Suppressor macrophage (primary cell): ENCODE results near the gene ATPAF2.
A peak's percentile ranks its signal among the peaks of the same experiment; 100 is the strongest.

Experiments
- DNase-seq, 4 experiments: peaks; one replicate each; pipeline ENCODE4 v3.0.0-alpha.2; 2020 to 2022

Gene ATPAF2

DNA sequence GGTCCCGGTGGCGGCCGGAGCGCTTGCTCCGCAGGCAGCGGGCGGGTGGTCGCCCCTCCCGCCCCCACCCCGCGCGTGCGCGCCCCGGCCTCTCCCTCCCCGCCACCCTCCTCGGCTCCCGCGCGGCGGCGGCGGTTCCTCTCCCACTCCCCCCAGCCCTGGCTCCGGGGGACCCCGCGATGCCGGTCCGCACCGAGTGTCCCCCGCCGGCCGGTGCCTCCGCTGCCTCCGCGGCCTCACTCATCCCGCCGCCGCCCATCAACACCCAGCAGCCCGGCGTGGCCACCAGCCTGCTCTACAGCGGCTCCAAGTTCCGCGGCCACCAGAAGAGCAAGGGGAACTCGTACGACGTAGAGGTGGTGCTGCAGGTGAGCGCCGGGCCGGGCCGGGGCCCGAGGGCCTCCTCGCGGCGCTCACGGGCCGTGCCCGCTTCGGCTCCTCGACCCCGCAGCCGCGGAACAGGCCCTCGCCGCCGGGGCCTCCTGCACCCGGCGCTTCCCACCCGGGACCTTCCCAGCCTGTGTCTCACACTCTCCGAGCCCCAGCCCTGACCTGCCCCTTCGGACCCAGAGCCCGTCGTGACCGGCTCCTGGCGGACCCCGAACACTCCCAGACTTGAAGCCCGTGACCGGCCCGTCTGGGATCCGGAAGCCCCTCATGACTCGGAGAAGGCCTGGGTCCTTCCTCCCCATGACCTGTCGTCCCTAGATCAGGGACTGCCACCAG, 730 bp upstream of the ATPAF2 start:
- DNase-seq, result peak in 3 of 4 experiments; percentile 25 to 63 (median 50)

DNA sequence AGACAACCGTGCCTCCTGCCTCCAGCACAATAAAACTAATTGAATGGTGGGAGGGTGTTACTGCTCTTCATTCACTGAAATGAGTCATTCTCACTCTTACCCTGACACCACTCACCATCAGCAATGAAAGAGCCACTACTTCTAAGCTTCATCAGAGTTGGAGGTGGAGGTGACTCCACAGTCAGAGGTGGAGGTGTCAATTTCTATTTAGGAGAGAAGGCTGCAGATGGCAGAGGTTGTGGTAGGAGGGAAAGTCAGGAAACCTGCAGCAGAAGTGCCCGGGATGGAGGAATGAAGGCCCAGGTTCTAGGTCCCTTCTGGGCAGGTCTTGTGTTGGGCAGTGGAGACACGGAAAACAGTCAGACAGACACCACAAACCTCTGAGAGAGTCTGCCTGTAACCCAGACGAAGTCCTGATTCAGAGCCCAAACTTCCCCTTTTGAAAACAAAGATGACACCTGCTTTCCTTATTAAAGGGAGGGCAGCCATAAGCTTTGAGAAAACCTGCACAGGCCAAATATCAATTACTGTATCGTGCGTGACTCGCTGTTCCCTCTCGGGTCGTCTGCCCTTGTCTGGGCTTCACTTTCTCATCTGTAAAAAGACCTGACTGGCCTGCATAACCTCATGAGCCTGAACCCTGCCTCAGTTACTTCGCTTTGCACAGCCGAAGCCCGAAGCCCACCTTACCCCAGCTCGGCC, 668 bp downstream of the ATPAF2 start:
- peak; percentile 51 to 71 (median 58) for DNase-seq

DNA sequence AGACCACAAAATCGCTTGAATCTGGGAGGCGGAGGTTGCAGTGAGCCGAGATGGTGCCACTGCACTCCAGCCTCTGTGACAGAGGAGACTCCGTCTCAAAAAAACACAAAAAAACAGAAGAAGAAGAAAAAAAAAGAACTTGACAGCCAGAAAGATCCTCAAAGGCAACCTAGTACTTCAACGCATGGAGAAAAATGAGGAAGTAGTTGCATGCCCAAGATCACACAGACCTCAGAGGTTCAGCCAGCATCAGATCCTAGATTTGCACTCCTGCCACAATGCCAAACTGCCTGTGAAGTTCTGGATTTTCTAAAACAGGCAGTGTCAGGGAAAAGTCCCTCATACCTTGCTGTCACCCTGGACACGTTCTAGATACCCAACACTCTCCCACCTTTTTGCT, 1.5 kb downstream of the ATPAF2 start:
- DNase-seq, result peak; percentile 58 to 84 (median 72)

DNA sequence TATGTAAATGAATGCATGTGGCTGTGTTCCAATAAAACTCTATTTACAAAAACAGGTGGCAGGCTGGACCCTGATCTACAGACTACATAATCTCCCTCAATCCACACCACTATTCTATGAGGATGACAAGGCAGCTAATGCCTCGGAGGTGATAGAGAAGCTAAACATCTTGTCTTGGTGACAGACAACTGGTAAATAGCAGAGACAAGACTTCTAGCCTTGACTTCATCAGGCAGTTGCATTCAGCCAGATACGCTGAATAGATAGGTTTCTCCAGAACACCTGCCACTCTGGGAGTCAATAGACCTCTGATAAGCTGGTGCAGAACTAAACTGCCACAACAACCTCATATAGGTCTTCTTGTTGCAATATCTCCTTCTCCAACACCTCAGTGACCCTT, 3.3 kb downstream of the ATPAF2 start:
- no peak for DNase-seq

DNA sequence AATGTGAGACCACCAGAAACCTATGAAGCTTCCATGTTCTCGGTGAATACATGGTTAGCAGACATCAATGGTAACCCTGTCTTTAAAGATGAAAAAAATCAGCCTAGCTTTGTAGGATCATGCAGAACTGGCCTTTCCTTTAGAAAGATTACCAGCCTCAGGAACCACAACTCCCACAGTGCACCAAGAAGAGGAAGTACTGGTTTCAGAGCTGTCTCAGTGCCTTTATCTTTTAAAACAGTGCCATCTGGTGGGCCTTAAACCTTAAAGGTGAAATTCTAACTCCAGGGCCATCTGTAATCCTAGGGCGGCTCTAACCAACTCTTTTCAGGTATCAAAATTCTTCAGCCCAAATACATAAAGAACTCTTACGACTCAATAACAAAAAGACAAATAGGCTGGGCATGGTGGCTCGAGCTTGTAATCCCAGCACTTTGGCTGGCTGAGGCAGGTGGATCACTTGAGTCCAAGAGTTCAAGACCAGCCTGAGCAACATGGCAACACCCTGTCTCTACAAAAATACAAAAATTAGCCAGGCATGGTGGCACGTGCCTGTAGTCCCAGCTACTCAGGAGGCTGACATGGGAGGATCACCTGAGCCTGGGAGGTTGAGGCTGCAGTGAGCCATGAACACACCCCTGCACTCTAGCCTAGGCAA, 5.4 kb downstream of the ATPAF2 start:
- peak; percentile 81 to 95 (median 89) for DNase-seq

DNA sequence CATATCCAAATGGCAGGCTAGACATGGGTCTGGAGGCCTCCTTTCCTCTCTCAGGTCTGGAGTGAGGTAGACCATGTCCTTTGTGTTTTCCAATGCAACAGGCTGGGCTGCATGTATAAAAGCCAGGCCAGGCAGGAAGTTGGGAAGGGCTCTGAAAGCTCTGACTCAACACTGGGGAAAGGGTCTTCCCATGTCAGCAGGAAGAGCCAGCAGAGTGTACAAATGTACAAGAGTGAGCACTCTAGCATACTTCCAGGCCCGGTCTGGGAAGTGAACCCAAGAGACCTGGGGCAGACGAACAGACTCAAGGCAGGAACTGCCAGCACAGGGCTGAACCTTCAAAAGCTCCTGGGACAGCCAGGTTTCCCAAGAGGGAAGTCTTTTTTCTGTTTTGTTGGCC, 7.0 kb downstream of the ATPAF2 start:
- peak; percentile 37 to 56 (median 53) for DNase-seq

DNA sequence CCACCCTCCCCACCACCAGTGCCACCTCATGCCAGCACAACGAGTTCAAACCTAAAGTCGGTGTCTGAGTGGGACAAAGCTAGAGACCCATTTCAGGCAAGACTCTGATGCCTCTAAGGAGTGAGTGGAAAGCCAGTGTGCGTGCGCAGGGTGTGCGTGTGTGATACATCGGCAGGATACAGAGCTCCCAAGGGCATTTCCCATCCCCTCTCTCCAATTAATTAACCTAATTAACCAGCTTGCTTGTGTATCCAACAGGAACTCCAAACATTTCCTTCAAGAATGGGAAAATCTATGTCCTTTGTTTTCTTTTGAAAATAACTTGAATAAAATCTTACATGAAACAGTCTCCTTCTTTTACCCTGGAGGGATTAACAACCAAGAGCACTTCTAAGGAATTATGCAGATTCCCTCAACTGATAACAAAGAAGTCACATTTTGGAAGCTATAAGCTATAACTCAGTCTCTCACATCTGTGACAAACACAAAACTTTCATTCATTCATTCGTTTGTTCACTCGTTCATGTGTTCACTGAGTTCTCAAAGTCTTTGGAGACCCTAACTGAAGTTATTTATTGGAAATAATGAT, 9.9 kb downstream of the ATPAF2 start:
- DNase-seq, result no peak

DNA sequence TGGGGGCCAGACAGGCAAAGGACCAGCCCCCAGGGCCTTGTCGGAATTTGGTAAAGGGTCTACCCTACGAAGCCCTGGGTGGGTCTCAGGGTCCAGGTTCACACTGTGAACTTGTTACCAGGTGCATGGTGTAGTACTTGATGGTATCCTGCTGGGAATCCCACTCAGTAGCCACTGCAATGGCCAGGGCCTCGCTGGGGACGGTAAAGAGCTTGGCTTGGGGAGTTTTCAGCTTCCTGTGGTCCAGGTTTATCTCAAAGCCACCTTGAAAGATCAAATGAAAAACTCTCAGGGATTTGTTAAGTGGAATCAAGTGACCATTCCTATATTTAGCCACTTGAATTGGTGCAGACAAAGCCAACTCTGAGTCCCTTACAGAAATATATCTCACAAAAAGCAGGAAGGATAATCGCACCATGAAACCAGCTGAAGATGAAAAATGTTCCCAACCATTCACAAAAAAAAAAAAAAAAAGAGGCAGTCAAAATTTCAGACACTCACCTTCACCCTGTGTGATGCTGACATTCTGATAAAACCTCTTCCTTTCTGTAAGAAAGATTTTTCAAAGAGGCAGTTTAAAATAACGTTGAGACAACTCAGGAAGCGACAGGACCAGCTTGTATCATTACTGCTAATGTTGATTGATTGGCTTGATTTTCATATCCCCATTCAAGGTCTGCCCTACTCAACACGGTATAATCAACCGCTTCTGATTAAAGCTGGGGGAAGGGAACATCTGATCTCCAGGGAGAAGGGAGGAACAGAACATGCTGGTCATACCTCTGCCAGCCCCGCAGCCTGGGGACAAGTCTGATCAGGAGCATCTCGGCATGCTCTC, 10.6 kb downstream of the ATPAF2 start:
- no peak for DNase-seq

DNA sequence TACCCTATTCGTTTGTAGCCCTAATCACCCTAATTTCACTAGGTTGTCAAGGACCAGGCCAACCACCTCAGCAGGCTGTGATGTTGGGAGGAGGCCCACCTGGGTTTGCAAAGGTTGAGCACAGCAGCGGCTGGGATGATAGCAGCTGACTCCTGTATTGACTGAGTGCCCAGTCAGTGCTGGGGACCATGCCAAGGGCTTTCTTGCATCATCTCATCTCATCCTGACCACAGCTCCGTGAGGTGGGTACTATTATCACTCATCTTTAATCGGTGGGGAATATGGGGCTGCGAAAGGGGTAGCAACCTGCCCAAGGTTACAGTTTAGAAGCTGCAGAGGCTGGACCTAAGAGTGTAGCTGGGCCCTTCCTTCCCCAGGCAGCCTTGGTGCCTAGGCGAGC, 11.7 kb downstream of the ATPAF2 start:
- DNase-seq, result no peak

DNA sequence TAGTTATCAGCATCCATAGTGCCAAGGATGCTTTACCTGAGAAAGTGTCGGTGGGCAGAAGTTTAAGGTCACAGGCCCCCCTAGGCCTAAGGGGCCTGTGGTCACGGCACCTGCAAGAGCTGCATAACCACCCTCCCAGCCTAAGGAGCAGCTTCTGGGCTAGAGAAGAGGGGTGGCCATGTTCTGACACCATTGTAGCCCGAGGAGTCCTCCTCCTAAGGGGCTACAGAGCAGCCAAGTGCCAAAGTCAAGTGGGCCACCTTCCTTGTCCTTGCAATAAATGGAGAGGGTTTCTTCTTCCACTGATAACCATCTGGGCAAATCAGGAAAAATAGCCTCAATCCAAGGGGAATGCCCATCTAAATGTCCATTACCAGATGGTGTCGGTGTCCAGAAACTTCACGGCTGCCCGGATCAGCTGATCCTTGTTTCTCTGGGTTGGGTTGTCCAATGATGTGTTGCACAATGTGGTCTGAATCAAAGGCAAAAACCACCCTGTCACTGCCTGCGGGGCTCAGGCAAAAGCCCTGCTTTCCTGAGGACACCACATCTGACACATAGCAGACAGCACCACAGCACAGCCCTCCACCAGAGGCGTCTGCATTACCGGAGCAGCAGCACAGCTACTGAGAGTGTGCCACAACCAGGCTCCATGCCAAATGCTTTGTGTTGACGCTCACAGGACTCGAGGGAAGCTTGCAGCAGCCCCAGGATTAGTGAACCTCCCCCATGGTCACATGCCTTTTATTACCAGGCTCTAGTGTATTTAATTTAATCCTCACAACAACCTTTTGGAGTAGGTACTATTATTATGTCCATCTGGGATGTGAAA, 12.8 kb downstream of the ATPAF2 start:
- DNase-seq, result peak; percentile 74 to 91 (median 84)

DNA sequence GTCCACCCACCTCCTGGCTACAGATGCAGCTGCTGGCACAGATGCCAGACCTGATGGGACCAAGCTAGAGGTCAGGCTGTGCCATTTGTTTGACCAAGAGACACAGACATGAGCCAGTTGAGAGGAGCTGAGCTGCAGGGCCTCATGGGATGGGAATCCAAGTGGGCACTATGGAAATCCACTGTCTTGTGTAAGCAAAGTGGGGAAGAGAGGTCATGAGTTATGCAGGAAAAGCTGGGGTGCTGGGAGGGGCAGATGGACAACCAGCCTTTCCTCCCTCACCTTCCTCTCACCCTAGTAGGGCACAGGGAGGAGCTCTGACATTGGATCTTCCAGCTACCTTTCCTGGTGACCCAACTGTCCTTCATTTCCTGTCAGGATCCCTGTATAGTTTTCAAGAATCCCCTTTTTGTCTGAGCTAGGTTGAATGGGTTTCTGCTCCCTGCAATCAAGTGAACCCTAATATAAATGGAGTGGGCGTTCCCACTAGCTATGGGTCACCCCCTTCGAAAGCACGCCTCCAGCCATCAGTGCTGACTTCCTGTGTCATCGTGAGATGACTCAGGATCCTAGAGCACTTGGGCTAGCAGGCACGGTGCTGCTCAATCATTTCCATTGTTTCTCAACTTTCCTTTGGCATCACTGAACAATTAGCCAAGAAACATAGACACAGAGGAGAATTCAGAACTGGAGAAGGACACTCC, 13.6 kb downstream of the ATPAF2 start:
- peak; percentile 82 to 94 (median 88) for DNase-seq

DNA sequence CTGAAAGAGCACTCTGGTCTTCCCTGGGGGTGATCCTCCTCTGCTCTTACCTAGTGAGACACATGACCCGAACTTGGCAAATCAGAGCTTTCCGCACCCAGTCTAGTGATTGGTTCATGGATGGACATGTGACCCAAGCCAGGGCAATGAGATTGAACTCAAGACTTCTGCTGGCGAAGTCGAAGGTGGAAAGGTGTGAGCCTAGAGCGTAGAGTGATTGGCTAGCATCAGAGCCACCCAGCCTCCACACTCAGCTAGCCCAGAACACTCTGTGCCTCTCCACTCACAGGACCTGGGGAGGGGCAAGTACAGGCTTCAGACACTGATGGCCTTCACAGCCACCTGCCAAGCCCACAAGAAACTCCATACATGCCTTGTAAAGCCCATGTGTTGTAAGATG, 17.6 kb downstream of the ATPAF2 start:
- no peak for DNase-seq

DNA sequence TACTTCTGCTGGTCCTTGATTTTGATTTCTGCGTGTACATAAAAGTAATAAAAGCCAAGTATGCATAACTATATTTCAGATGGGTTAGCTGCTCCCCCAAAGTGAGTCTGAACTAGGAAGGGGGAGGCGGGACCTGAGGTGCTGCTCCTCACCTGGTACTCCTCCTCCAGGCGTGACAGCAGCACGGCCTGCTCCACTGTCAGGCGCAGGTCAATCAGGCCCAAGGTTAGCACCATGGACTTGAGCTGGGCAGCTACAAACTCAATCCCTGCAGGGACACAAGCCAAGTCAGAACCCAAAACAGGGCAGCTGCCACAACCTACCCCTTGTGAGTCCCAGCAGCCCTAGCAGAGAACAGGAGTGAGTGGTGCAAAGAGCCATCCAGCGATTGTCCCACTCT, 18.0 kb downstream of the ATPAF2 start:
- DNase-seq, result no peak

DNA sequence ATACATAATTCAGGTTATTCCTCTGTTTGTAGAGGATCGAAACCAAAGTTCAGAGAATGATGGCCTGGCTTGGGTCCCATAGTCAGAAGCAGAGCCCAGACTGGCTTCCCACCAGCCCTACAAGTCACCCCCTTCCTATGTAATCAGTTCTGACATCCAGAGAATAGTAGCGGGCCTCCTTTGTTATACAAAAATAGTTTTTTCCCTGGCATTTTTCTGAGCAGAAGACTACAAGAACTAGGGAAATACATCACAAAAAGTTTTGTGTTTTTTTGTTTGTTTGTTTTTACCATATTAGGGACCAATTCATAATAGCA, 19.2 kb downstream of the ATPAF2 start:
- no peak for DNase-seq

DNA sequence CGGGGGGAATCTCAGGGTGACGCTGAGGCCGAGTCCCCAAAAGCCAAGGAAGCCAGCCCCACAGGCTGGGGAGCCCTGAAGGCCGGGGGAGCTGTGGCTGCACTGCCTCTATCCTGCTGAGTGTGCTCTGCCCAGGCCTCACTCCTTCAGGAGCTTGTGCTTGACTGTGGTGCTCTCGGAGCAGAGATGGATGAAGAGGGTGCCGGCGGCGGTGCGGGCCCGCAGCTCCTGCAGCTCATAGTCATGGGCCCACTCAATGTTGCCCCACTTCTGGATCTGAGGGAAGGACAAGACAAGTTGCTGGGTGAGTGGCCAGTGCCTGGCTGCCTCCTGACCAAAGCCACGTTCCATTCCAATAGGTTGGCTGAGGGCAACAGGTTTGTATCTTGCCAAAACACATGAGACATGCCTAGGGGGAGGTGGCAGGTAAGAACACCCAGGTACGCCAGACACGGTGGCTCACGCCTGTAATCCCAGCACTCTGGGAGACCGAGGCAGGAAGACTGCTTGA, 20.5 kb downstream of the ATPAF2 start:
- no peak for DNase-seq

DNA sequence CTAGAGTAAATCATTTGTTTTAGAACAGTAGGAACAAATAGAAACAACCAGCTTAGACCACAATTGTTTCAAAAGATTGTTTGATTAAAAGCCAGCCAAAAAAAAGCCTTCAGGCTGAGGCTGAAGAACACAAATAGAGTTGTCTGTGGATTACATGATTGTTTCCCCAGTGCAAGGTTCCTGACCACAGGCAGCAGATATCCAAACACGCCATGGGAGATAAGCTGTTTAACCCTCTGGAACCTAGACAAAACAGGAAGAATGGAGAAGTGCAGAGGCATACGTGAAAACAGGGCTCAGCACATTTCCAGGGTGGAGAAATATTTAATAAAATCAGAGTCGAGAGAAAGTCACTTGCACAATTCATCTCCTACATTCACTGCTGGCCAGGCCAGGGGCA, 21.0 kb downstream of the ATPAF2 start:
- no peak for DNase-seq

DNA sequence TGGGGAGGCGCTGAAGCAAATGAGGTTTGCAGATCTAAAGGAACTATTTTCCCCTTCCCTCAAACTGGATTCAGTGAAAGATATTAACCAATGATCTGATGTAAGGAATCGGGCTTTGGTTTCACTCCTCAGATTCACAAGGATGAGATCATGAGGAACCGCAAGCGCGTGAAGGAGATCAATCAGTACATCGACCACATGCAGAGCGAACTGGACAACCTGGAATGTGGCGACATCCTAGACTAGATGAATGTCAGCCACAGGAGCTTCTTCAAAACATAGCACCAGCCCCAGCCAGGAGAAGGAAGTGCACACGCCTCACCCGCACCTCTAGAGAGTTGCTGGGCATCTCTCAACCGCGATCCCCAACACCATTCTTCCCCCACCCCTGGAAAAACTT, 22.5 kb downstream of the ATPAF2 start:
- no peak for DNase-seq

DNA sequence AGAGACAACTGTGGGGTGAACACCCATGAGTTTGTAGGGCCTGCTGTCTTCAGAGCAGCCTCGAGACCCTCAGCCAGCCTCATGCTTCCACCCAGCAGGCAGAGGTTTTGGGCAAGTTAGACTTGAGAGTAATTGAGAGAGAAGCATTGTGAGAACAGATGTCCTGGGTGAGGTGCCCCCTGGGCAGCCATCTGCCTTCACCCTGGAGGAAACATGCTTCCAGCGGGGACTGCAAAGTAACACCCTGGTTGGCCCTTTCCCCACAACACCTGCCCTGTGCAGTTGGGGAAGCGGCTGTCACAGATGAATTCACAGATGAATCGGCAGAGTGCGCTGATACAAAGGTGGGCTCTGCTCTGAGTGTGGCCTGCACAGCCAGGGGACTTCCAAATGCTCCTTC, 23.4 kb downstream of the ATPAF2 start:
- no peak for DNase-seq

DNA sequence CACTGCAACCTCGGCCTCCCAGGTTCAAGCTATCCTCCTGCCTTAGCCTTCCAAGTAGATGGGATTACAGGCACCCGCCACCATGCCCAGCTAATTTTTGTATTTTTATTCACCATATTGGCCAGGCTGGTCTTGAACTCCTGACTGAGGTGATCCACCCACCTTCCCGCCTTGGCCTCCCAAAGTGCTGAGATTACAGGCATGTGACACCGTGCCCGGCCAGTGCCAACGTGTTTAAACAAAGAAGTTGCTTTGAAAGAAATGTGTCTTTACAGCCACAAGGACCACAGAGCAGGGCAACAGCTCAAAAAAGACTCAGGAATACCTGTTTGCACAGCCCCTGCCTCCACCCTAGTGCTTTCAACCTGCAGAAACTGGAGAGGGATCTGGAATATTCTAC, 25.0 kb downstream of the ATPAF2 start:
- DNase-seq, result no peak

DNA sequence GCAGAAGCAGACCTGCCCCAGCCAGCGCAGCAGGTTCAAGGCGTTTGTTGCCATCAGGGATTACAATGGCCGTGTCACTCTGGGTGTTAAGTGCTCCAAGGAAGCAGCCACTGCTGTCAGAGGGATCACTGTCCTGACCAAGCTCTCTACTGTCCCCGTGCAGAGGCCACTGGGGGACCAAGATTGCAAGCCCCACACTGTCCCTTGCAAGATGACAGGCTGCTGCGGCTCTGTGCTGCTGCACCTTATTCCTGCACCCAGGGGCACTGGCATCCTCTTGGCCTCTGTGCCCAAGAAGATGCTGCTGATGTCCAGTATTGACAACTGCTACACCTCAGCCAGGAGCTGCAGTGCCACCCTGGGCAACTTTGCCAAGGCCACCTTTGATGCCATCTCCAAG, 27.7 kb downstream of the ATPAF2 start:
- DNase-seq, result no peak
